ENCODE measurements around the gene TAS1R3.

- TF ChIP-seq, protein P1, sequence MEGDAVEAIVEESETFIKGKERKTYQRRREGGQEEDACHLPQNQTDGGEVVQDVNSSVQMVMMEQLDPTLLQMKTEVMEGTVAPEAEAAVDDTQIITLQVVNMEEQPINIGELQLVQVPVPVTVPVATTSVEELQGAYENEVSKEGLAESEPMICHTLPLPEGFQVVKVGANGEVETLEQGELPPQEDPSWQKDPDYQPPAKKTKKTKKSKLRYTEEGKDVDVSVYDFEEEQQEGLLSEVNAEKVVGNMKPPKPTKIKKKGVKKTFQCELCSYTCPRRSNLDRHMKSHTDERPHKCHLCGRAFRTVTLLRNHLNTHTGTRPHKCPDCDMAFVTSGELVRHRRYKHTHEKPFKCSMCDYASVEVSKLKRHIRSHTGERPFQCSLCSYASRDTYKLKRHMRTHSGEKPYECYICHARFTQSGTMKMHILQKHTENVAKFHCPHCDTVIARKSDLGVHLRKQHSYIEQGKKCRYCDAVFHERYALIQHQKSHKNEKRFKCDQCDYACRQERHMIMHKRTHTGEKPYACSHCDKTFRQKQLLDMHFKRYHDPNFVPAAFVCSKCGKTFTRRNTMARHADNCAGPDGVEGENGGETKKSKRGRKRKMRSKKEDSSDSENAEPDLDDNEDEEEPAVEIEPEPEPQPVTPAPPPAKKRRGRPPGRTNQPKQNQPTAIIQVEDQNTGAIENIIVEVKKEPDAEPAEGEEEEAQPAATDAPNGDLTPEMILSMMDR (IDR thresholded peaks at IDR 0.05) = no peak
- TF ChIP-seq POLR2A (IDR thresholded peaks at IDR 0.05) = no peak
Measured at GRCh38 chr1:1348420-1349255, 17.6 kb downstream of the TAS1R3 start.
